Gastroesophageal sphincter (tissue), 4 donors: ENCODE results near the gene TMEM115. TPM values are rescaled to one million over a fixed set of nuclear protein-coding genes. Genes with fewer than 3 reads are reported as not detected.

Experiments used
- total RNA-seq, 4 donors: library from RNA; depleted of rRNA; stranded (reverse); fragments of >200 nt; gene quantifications; one replicate each; pipeline ENCODE4 v1.1.0, GENCODE V29; 2016

Gene TMEM115
- total RNA-seq, 4 donors from 2014 or later = 41.1 to 66.2 (median 55.7) TPM

Other genes with a start within 250 kb of the TMEM115 start
- gene SEMA3F, start 204.2 kb downstream of the TMEM115 start, total RNA-seq = 10 to 100 TPM in 3 of 4 donors, 1 to 10 TPM in 1; 6.7 to 33.5 (median 16.3) TPM
- not detected for gene GNAT1, start 167.9 kb downstream of the TMEM115 start, total RNA-seq
- gene SLC38A3, start 154.2 kb downstream of the TMEM115 start, total RNA-seq = under 1 TPM in 2 of 4 donors, not detected in 2; 0.35 TPM
- gene GNAI2, start 123.3 kb downstream of the TMEM115 start, total RNA-seq = 100 to 1,000 TPM; 172 to 262 (median 222) TPM
- gene SEMA3B, start 90.4 kb downstream of the TMEM115 start, total RNA-seq = 10 to 100 TPM; 29.1 to 54.9 (median 44.2) TPM
- gene LSMEM2, start 80.4 kb downstream of the TMEM115 start, total RNA-seq = not detected
- 10 to 100 TPM; 37.3 to 85.4 (median 64.9) TPM for gene IFRD2, start 67.1 kb downstream of the TMEM115 start, total RNA-seq
- gene HYAL3, start 60.1 kb downstream of the TMEM115 start, total RNA-seq = 1 to 10 TPM; 2.4 to 8.8 (median 4.0) TPM
- gene NAA80, start 60.1 kb downstream of the TMEM115 start, total RNA-seq = 10 to 100 TPM in 1 of 4 donors, 1 to 10 TPM in 3; 4.2 to 12.3 (median 7.9) TPM
- gene HYAL1, start 55.9 kb downstream of the TMEM115 start, total RNA-seq = 10 to 100 TPM in 2 of 4 donors, 1 to 10 TPM in 2; 4.8 to 12.3 (median 7.9) TPM
- gene HYAL2, start 36.8 kb downstream of the TMEM115 start, total RNA-seq = 10 to 100 TPM; 37.2 to 87.0 (median 74.8) TPM
- gene TUSC2, start 31.3 kb downstream of the TMEM115 start, total RNA-seq = 10 to 100 TPM; 23.8 to 36.2 (median 31.3) TPM
- gene RASSF1, start 18.7 kb downstream of the TMEM115 start, total RNA-seq = 10 to 100 TPM; 24.5 to 40.3 (median 26.9) TPM
- gene ZMYND10, start 13.8 kb downstream of the TMEM115 start, total RNA-seq = under 1 TPM in 1 of 4 donors, not detected in 3; 0.54 TPM
- gene NPRL2, start 8.7 kb downstream of the TMEM115 start, total RNA-seq = 10 to 100 TPM; 14.0 to 26.6 (median 19.5) TPM
- 10 to 100 TPM in 1 of 4 donors, 1 to 10 TPM in 3; 4.7 to 10.9 (median 9.0) TPM for gene CYB561D2, start 8.7 kb downstream of the TMEM115 start, total RNA-seq
- 1 to 10 TPM in 1 of 4 donors, under 1 TPM in 3; 0.31 to 1.7 (median 0.66) TPM for gene CACNA2D2, start 144.1 kb upstream of the TMEM115 start, total RNA-seq
- gene C3orf18, start 208.2 kb upstream of the TMEM115 start, total RNA-seq = 10 to 100 TPM in 3 of 4 donors, 1 to 10 TPM in 1; 9.7 to 42.8 (median 25.3) TPM
- 10 to 100 TPM in 3 of 4 donors, 1 to 10 TPM in 1; 6.4 to 11.7 (median 11.4) TPM for gene HEMK1, start 210.0 kb upstream of the TMEM115 start, total RNA-seq